Hepatocyte (in vitro differentiated cells): ENCODE data around the gene ENPP1. TPM values are rescaled to one million over a fixed set of nuclear protein-coding genes. Genes with fewer than 3 reads are reported as not detected.

Experiments used
- DNase-seq: peaks from one replicate; pipeline ENCODE4 v3.0.0-alpha.2; 2016; ENCODE audit warnings: low spot score
- H2AFZ ChIP-seq: fragments of 200-600 bp; sonication (generic); 2 replicates; pipeline ENCODE4 v1.6.0; 2016; ENCODE audit warnings: antibody characterized with exemption, mild to moderate bottlenecking
- H3K27ac ChIP-seq: fragments of 200-600 bp; sonication (generic); 2 replicates; pipeline ENCODE4 v1.5.1; 2016; ENCODE audit warnings: mild to moderate bottlenecking
- H3K27me3 ChIP-seq: fragments of 200-600 bp; sonication (generic); 2 replicates; pipeline ENCODE4 v1.6.1; 2016
- H3K36me3 ChIP-seq: fragments of 200-600 bp; sonication (generic); replicated peaks from 2 replicates; pipeline ENCODE4 v1.5.1; 2016; ENCODE audit warnings: low read depth; ENCODE audit not compliant: insufficient read depth
- H3K4me1 ChIP-seq: fragments of 200-600 bp; sonication (generic); 2 replicates; pipeline ENCODE4 v1.5.1; 2016; ENCODE audit warnings: mild to moderate bottlenecking, moderate library complexity; ENCODE audit not compliant: insufficient read depth
- H3K4me2 ChIP-seq: fragments of 200-600 bp; sonication (generic); 2 replicates; pipeline ENCODE4 v1.6.0; 2016
- H3K4me3 ChIP-seq: fragments of 200-600 bp; sonication (generic); 2 replicates; pipeline ENCODE4 v1.5.1; 2016; ENCODE audit warnings: mild to moderate bottlenecking
- H3K79me2 ChIP-seq: fragments of 200-600 bp; sonication (generic); 2 replicates; pipeline ENCODE4 v1.6.0; 2017; ENCODE audit warnings: mild to moderate bottlenecking
- H3K9me2 ChIP-seq: fragments of 200-600 bp; sonication (generic); replicated peaks from 2 replicates; pipeline ENCODE4 v1.6.0; 2017; ENCODE audit warnings: mild to moderate bottlenecking; ENCODE audit not compliant: insufficient read depth
- H3K9me3 ChIP-seq: fragments of 200-600 bp; sonication (generic); 2 replicates; pipeline ENCODE4 v1.5.1; 2016; ENCODE audit warnings: low read depth, mild to moderate bottlenecking
- H4K20me1 ChIP-seq: fragments of 200-600 bp; sonication (generic); 2 replicates; pipeline ENCODE4 v1.6.0; 2016; ENCODE audit warnings: mild to moderate bottlenecking; ENCODE audit not compliant: insufficient read depth, poor library complexity, severe bottlenecking
- CTCF ChIP-seq: fragments of 200-600 bp; sonication (generic); IDR thresholded peaks from 2 replicates; pipeline ENCODE4 v1.5.1; 2016; ENCODE audit warnings: antibody characterized with exemption, mild to moderate bottlenecking; ENCODE audit not compliant: poor library complexity
- EZH2 ChIP-seq: fragments of 200-600 bp; sonication (generic); IDR thresholded peaks from 2 replicates; pipeline ENCODE4 v1.6.1; 2016; ENCODE audit warnings: antibody characterized with exemption, mild to moderate bottlenecking, borderline replicate concordance
- EZH2phosphoT487 ChIP-seq: fragments of 200-600 bp; sonication (generic); IDR thresholded peaks from one replicate; pipeline ENCODE4 v1.6.1; 2018; ENCODE audit warnings: antibody characterized with exemption, mild to moderate bottlenecking, low read depth, moderate library complexity; ENCODE audit not compliant: unreplicated experiment, severe bottlenecking
- WGBS: methylation state at CpG from one replicate; pipeline ENCODE4 v1.1.6; 2016; ENCODE audit warnings: low lambda C conversion rate; ENCODE audit errors: missing lambda C conversion rate; 5-methylcytosine and 5-hydroxymethylcytosine counted together
- polyA plus RNA-seq: library from polyadenylated mRNA; unstranded; fragments of >200 nt; fragmentation: Nextera tagmentation; extraction: Ambion mirVana; gene quantifications from 2 replicates; pipeline ENCODE4 v1.2.1, GENCODE V29; 2016
- total RNA-seq: library from RNA; depleted of rRNA; stranded (reverse); fragments of >200 nt; gene quantifications from 2 replicates; pipeline ENCODE4 v1.2.3, GENCODE V29; 2014

The ENPP1 gene
- total and polyA plus RNA-seq, 2 experiments from 2014 or later, result 74.7 to 86.9 TPM

GRCh38 chr6:131917318-131917717 is 109.5 kb downstream of the ENPP1 start:
- H3K27ac ChIP-seq, result no peak overlapping the region
- no peak overlapping the region for H2AFZ ChIP-seq
- no peaks in the 10 kb centered on the region for H3K36me3 ChIP-seq
- no peaks in the 10 kb centered on the region for H3K27me3 ChIP-seq
- H3K79me2 ChIP-seq, result no peaks in the 10 kb centered on the region
- H3K4me3 ChIP-seq, result no peak overlapping the region
- no peaks in the 10 kb centered on the region for H3K9me3 ChIP-seq
- H3K9me2 ChIP-seq, result no peaks in the 10 kb centered on the region
- no peak for DNase-seq
- 71% methylated on average over 2 of the region's 2 CpGs for WGBS
- H4K20me1 ChIP-seq, result no peaks in the 10 kb centered on the region
- no peak for TF ChIP-seq EZH2phosphoT487
- TF ChIP-seq EZH2, result no peak
- no peak for TF ChIP-seq CTCF
- H3K4me2 ChIP-seq, result no peak overlapping the region
- no peaks in the 10 kb centered on the region for H3K4me1 ChIP-seq

GRCh38 chr6:131917763-131918649 is 110.2 kb downstream of the ENPP1 start:
- no peak overlapping the region for H3K4me3 ChIP-seq
- TF ChIP-seq EZH2 (no peak), CTCF (no peak), EZH2phosphoT487 (no peak)
- H4K20me1 ChIP-seq, result no peaks in the 10 kb centered on the region
- 78% methylated on average over 6 of the region's 6 CpGs for WGBS
- H3K27ac ChIP-seq, result no peak overlapping the region
- no peaks in the 10 kb centered on the region for H3K27me3 ChIP-seq
- DNase-seq, result no peak
- no peak overlapping the region for H2AFZ ChIP-seq
- no peaks in the 10 kb centered on the region for H3K4me1 ChIP-seq
- H3K79me2 ChIP-seq, result no peaks in the 10 kb centered on the region
- no peak overlapping the region for H3K4me2 ChIP-seq
- H3K36me3 ChIP-seq, result no peaks in the 10 kb centered on the region
- no peaks in the 10 kb centered on the region for H3K9me2 ChIP-seq
- H3K9me3 ChIP-seq, result no peaks in the 10 kb centered on the region

- no peak overlapping the region for H2AFZ ChIP-seq
- no peaks in the 10 kb centered on the region for H4K20me1 ChIP-seq
- WGBS, result 95% methylated on average over 9 of the region's 9 CpGs
- no peaks in the 10 kb centered on the region for H3K9me3 ChIP-seq
- no peak overlapping the region for H3K27ac ChIP-seq
- H3K36me3 ChIP-seq, result no peaks in the 10 kb centered on the region
- H3K4me1 ChIP-seq, result no peaks in the 10 kb centered on the region
- no peaks in the 10 kb centered on the region for H3K9me2 ChIP-seq
- no peaks in the 10 kb centered on the region for H3K79me2 ChIP-seq
- no peaks in the 10 kb centered on the region for H3K27me3 ChIP-seq
- no peak for DNase-seq
- H3K4me3 ChIP-seq, result no peak overlapping the region
- no peak overlapping the region for H3K4me2 ChIP-seq
- TF ChIP-seq CTCF, result no peak
- no peak for TF ChIP-seq EZH2
- TF ChIP-seq EZH2phosphoT487, result no peak
Measured at GRCh38 chr6:131918650-131919355, 111.0 kb downstream of the ENPP1 start.
